ENCODE measurements around the gene IQGAP2. TPM values are rescaled to one million over a fixed set of nuclear protein-coding genes. Genes with fewer than 3 reads are reported as not detected.

IQGAP2 gene
- total and polyA plus RNA-seq, 2 of the 8 experiments (the other 6 are each of a cell fraction or from before 2014, with no cell fraction given) = 19.7 to 66.0 TPM

DNA sequence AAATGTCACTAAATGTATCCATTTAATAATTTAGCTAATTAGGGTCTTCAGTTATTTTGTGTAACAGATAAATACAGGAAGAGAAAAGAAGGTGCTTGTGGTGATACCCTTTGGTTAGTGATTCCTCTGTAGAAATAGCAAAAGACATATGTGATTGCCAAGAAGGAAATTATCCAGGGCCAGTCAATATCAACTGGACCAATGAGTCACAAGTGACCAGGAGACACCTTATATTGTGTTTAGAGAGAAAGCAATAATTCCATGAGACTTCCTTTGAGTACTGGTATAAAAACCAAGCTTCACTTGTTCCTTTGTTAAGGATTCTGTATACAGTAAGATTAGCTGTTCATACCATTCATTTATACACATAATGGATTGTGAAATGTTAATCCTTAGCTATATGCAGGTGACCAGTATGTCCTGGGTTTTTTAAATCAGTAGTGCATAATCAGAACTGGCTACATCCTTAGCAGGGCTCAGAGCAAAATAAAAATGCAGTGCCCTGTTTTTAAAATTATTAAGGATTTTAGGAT is 301.1 kb downstream of the IQGAP2 start:
- Histone ChIP-seq H2BK120ac (replicated peaks; ENCODE audit: low read depth, low read length) (no peak overlapping the region), H3K9ac (replicated peaks in 1 of 4; ENCODE audit: extremely low read depth in 1 of 4, low read depth in 3 of 4, low read length in 3 of 4) (no peak overlapping the region), H4K20me1 (replicated peaks in 1 of 2; ENCODE audit: control insufficient read depth in 1 of 2, insufficient read depth in 2 of 2, low read length in 2 of 2) (no peaks in the 10 kb centered on the region), H3K4ac (replicated peaks; ENCODE audit: insufficient read length, low read depth, low read length) (no peak overlapping the region), H3K23ac (ENCODE audit: insufficient read length) (no peak overlapping the region), H3K23me2 (ENCODE audit: low read depth, low read length) (no peaks in the 10 kb centered on the region), H3K36me3 (ENCODE audit: control insufficient read depth in 2 of 4, insufficient read depth in 4 of 4, low read length in 3 of 4) (peaks cover 0 to 11% (median 3%) of the 10 kb centered on the region in 4 experiments; a peak in 3 of 8 replicates), H3K4me1 (replicated peaks in 1 of 4; ENCODE audit: control insufficient read depth in 3 of 4, insufficient read depth in 4 of 4, low read length in 3 of 4) (no peaks in the 10 kb centered on the region), H3K56ac (replicated peaks; ENCODE audit: insufficient read length, low read depth, low read length) (no peak overlapping the region), H3K18ac (ENCODE audit: extremely low read depth, low read length) (no peak overlapping the region), H2AFZ (ENCODE audit: low read length) (no peak overlapping the region), H4K5ac (ENCODE audit: insufficient read length, low read depth, low read length) (no peak overlapping the region), H4K8ac (ENCODE audit: extremely low read depth, insufficient read depth, low read length) (no peak overlapping the region), H3K14ac (ENCODE audit: insufficient read length) (no peak overlapping the region), H2AK5ac (ENCODE audit: low read depth, low read length) (no peak overlapping the region), H3K4me2 (ENCODE audit: insufficient read depth in 1 of 2, low read depth in 2 of 2, low read length in 2 of 2) (no peak overlapping the region), H3K4me3 (ENCODE audit: extremely low read depth in 1 of 4, insufficient read depth in 2 of 4, low read depth in 3 of 4, low read length in 4 of 4) (no peak overlapping the region), H3K9me3 (ENCODE audit: insufficient read depth in 2 of 2, low read depth in 1 of 2, low read length in 1 of 2) (no peaks in the 10 kb centered on the region), H3K27ac (ENCODE audit: low read depth, low read length) (no peak overlapping the region), H3K79me2 (ENCODE audit: control insufficient read depth in 1 of 2, insufficient read depth in 2 of 2, low read length in 2 of 2) (no peaks in the 10 kb centered on the region), H2BK5ac (ENCODE audit: low read depth, low read length) (no peak overlapping the region), H4K91ac (replicated peaks; ENCODE audit: insufficient read length, low read length) (no peak overlapping the region), H3K79me1 (ENCODE audit: low read depth, low read length) (no peaks in the 10 kb centered on the region), H2BK12ac (ENCODE audit: low read depth, low read length) (no peak overlapping the region), H2BK15ac (ENCODE audit: low read length) (no peak overlapping the region), H2BK20ac (ENCODE audit: low read length) (no peak overlapping the region), H3K27me3 (replicated peaks in 1 of 4; ENCODE audit: control insufficient read depth in 3 of 4, extremely low read depth in 1 of 4, insufficient read depth in 3 of 4, low read length in 3 of 4) (no peaks in the 10 kb centered on the region)
- CTCF ChIA-PET (ENCODE audit: partially characterized antibody) = interaction anchor here (1.3 to 1.5 kb wide), 2 partner anchors 11 to 302 kb away, joined by 3 to 10 read pairs; no protein-coding TSS in a partner anchor
- no peak for DNase-seq (ENCODE audit: low read depth in 1 of 2, low spot score in 2 of 2)
- POLR2A ChIA-PET (ENCODE audit: partially characterized antibody) = interaction anchor here (0.7 kb wide), 1 partner anchor 10 kb away, joined by 3 read pairs; no protein-coding TSS in a partner anchor
- TF ChIP-seq POU5F1 (IDR thresholded peaks at IDR 0.05; ENCODE audit: low read depth, low read length) (no peak), TAF7 (optimal IDR thresholded peaks at IDR 0.05; ENCODE audit: borderline replicate concordance, low read depth, low read length) (no peak), CBX8 (IDR thresholded peaks at IDR 0.05; ENCODE audit: borderline replicate concordance, low read depth, low read length) (no peak), KDM5A (IDR thresholded peaks at IDR 0.05; ENCODE audit: low read length) (no peak), TAF1 (IDR thresholded peaks at IDR 0.05; ENCODE audit: low read depth, low read length) (no peak), CHD2 (IDR thresholded peaks at IDR 0.05; ENCODE audit: low read length) (no peak), NANOG (IDR thresholded peaks at IDR 0.05; ENCODE audit: insufficient read depth, low read depth, low read length, poor library complexity, severe bottlenecking) (no peak), RAD21 (IDR thresholded peaks at IDR 0.05 in 1 of 2, conservative IDR thresholded peaks at IDR 0.05 in 1 of 2; ENCODE audit: low read depth in 2 of 2, low read length in 2 of 2) (no peak), ZNF274 (IDR thresholded peaks at IDR 0.05; ENCODE audit: borderline replicate concordance, extremely low read depth, low read length) (no peak), POLR2A (IDR thresholded peaks at IDR 0.05; ENCODE audit: control extremely low read depth in 1 of 2, low read depth in 2 of 2, low read length in 2 of 2) (no peak), ATF3 (IDR thresholded peaks at IDR 0.05; ENCODE audit: insufficient read depth, low read depth, low read length) (no peak), HDAC2 (IDR thresholded peaks at IDR 0.05; ENCODE audit: borderline replicate concordance in 1 of 2, low read depth in 2 of 2, low read length in 2 of 2) (no peak), SAP30 (IDR thresholded peaks at IDR 0.05; ENCODE audit: insufficient read depth, insufficient replicate concordance, low read length) (no peak)
- FAIRE-seq = no peak

Measured in H1 (cell line).